HUDEP-2 (cell line): Measurements from ENCODE around the gene PDE3A.
"Not testable (repeated sequence)": the region's sequence is repeated elsewhere in the genome, so short reads cannot be mapped to it uniquely, and the experiment has no call there.

Experiments
- DNase-seq, 76 experiments: peaks; one replicate each; lab custom pipeline; 2025; ENCODE audit not compliant: unreplicated experiment in 76 of 76; lab: John Stamatoyannopoulos, UW

PDE3A gene

DNA sequence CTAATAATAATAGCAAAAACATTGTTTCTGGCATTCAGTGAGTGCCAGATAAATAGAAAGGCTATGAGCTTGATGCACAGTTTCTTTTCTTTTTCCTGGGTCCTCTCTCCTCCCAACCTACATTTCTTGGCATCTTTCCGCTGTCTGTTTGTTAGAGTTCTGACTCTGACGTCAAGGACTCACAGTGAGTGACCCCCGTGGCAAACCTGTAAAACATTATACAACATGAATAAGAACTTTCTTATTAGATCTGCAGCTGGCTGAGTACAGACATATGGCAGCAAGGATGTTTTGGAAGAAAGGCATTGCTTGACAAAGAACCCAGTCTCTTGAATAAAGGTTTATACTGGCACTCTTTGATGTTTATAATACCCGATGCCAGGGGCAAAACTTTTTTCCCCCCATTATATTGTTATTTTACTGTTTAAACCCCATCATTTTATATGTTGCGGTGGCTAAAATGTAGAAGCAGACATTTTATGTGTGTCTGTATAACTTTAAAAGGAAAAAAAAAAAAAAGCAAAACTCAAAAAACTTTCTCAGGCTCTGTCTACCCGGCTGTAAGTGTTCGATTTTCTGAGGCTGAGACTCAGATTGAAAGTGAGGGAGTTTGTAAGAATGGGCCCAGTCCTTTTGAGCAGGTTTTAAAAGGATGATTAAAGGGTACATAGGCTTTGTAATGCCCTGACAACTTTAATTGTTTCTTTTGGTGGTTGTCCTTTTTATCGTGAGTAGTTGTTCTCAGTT, 159.3 kb downstream of the PDE3A start:
- DNase-seq: no peak

DNA sequence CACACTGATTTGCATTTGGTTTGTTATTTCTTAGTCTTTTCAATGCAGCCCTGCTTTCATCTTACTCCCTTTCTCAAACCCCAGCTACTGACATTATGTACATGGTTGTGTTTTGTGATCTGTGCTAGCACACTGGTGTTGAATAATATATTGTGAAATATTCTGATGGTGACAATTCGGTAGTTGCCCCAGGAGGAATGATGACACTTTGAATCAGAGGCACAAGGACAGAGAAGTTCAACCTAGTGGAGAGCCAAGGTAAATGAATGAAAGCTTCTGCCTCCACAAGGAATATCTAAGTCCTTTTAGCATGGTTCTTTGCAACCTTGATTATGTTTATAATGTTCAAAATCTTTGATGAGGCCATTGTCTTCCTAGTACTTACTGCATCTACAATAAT, 159.9 kb downstream of the PDE3A start:
- no peak for DNase-seq

DNA sequence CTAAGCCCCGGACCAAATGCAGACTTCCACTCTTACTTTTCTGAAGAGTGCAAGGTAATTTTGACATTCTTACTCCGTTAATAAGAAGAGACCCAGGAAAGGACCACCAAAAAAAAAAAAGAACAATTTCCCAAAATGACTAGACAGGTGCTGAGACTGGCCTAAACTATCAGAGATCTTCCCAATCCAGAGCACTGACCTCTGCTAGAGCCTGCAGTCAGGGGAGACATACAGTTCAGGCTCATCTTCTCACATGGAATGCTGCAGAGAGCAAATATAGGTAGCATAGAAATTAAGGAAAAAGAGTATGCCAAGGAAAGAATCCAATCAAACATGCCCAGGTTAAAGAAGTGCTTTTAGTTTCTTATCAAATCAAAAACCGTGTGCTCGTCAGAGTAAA, 177.9 kb downstream of the PDE3A start:
- DNase-seq: no peak

DNA sequence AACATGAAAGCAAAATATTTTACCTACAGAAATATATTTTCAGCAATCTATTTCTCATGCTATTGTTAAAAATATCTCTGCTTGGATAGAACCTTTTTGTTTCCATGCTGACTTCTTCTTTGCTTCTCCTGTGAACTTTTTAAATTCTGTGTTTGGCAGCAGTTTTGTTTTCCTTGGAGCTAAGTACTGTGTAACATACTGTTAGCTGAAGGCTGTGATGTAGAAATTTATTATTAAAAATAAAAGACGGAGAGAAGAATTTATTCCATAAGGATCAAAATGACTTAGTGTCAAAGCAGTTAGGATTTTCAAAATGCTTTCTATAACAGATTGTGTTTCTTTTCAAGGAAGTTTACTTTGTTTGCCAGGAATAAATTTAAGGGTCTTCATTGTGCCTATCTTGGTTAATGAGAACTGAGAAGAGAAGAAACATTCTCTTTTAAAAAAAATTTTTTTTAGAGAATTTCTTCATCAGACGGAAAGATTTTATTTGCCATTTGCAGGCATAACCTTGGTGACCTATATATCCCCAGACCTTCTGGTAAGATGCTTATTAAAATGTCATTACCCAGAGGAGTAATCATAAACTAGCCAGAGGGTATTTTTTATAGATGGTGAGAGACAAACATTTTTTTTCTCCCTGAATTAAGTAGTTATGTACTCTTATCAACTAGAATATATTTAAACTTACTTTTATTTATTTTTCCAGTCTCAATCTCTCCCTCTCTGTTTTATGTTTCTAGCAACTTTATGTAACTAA, 179.7 kb downstream of the PDE3A start:
- DNase-seq: no peak

DNA sequence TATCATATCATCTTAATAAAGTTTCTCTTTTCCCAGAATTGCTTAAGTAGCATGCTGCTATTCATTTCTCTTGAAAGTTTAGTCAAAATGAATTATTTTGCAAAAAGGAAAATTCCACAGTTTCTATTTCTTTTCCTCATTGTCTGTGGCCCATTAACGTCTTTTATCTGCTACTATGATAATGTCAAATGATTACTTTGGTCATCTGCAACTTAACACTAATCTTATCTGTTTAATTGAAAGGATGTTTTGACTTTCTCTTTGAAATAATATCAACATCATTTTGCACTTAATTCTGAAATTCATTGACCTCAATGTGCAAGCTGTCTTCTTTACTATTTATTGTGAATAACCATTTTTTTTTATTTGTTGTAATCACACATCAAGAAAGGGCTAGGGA, 180.3 kb downstream of the PDE3A start:
- no peak for DNase-seq

DNA sequence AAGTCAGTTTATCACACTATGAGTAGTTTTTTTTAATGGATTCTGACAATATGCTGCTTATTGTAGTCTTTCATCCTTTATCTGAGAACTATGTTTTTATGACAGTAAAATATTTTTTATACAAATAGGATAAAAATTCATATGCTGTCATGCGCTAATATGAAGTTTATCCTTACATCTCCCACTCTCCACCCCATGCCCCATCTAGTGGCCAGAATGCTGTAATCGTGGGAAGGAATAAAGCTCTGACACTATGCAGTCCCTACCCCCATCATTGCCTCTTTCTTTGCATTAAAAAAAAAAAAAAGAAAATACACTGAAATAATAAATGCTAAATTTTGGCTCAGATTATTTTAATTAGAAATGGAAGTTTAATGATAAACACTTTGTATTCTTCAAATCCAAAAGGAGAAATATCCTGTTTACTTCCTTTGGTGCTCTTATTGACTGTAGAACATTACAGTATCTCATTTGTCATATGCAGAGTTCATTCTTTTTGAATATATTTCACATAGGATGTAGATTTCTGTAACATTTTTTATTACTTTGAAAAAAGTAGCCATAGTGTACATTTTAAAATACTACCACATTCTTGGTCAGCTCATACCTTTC, 180.9 kb downstream of the PDE3A start:
- DNase-seq: peak in 8 of 76 experiments; percentile 1 to 24 (median 8)

DNA sequence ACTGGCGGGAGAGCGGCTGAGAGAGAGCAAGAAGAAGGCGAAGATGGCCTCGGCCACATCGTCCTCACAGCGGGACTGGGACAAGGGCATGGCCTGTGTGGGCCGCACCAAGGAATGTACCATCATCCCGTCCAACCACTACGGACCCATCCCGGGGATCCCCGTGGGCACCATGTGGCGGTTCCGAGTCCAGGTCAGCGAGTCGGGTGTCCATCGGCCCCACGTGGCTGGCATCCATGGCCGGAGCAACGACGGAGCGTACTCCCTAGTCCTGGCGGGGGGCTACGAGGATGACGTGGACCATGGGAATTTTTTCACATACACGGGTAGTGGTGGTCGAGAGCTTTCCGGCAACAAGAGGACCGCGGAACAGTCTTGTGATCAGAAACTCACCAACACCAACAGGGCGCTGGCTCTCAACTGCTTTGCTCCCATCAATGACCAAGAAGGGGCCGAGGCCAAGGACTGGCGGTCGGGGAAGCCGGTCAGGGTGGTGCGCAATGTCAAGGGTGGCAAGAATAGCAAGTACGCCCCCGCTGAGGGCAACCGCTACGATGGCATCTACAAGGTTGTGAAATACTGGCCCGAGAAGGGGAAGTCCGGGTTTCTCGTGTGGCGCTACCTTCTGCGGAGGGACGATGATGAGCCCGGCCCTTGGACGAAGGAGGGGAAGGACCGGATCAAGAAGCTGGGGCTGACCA, 183.6 kb downstream of the PDE3A start:
- DNase-seq: not testable (repeated sequence)

DNA sequence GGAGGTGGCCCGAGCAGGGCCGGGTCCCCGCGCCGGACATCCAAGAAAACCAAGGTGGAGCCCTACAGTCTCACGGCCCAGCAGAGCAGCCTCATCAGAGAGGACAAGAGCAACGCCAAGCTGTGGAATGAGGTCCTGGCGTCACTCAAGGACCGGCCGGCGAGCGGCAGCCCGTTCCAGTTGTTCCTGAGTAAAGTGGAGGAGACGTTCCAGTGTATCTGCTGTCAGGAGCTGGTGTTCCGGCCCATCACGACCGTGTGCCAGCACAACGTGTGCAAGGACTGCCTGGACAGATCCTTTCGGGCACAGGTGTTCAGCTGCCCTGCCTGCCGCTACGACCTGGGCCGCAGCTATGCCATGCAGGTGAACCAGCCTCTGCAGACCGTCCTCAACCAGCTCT, 184.2 kb downstream of the PDE3A start:
- not testable (repeated sequence) for DNase-seq

DNA sequence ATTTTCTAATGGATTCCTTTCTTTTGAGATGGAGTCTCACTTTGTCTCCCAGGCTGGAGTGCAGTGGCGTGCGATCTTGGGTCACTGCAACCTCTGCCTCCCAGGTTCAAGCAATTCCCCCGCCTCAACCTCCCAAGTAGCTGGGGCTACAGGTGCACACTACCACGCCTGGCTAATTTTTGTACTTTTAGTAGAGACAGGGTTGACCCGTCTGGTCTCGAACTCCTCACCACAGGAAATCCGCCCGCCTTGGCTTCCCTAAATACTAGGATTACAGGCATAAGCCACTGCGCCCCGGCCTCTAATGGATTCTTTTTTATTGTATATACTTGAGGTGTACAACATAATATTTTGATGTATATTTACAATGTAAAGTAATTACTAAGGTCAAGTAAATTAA, 186.7 kb downstream of the PDE3A start:
- no peak for DNase-seq

DNA sequence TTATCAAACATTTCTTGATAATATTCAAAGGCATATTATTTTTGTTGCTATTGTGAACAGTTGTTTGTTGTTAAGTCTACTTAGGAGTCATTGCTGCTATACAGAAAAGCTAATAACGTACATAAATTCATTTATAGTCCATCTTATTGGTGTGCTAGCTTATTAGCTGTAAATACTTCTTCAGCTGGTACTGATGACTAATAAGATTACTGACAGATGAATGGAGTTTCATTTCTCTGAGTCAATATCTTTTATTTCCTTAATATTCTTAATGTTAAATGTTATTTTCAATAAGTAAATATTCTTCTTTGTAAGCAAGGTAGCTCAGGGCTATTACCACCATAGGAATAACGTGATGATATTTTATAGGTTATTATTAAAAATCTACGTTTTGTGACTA, 187.4 kb downstream of the PDE3A start:
- no peak for DNase-seq

DNA sequence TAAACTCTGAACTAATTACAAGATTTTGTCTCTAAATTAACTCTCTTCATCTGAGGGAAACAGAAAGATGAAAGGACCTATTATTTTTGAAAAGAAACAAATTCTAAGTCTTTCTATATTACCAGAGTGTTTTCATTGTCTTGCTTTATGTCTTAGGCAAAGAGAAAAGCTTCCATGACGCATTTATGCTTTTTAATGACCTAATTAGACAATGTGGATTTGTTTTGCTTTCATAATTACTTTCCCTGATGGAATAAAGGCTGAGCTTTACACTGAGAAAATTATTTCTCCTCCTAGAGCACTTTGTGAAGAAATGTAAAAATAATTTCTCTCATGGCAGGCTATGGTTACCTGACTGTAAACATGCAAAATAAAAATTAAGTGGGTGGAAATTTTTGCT, 188.8 kb downstream of the PDE3A start:
- DNase-seq: no peak

DNA sequence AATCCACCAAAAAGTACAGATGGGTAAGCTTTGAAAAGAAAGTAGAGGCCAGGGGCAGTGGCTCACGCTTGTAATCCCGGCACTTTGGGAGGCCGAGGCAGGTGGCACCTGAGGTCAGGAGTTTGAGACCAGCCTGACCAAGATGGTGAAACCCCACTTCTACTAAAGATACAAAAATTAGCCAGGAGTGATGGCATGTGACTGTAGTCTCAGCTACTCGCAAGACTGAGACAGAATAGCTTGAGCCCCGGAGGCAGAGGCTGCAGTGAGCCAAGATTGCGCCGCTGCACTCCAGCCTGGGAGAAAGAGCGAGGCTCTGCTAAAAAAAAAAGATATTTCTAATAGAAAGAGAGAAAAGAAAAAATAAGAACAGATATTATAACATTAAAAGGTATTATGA, 192.6 kb downstream of the PDE3A start:
- no peak for DNase-seq

DNA sequence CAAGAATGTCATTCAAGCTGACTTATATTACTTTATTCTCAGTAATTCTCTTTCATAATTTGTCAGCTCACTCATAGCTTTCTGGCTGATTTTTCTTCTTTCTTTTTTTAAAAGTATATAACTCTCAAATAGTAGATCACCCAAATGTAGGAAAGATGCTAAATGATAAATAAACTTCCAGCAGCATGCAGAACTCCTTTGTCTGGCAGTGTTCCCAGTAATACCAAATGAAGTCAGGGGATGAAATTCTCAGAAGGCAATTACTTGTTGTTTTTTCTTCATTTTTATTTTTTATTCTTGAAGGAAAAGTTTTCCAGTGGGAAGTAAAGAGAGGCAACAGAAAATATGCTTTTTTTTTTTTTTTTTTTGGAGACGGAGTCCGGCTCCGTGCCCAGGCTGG, 193.5 kb downstream of the PDE3A start:
- DNase-seq: no peak

DNA sequence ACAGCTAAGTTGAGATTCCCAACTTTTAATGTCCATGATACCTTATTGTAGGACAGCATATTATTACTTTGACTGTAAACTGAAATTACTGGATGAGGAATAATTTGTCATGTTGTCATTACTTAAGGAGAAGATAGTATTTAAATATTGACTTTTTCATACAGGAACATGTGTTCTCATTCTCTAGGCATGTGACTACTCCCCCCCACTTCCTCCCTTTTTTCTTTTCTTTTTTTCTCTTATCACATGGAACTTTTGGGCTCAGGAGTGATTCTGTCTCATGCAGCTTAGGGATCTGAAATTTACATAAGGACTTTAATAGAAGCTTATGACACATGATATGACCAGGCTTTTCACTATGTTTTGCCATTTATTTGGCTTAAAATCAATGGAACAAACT, 199.1 kb downstream of the PDE3A start:
- no peak for DNase-seq

DNA sequence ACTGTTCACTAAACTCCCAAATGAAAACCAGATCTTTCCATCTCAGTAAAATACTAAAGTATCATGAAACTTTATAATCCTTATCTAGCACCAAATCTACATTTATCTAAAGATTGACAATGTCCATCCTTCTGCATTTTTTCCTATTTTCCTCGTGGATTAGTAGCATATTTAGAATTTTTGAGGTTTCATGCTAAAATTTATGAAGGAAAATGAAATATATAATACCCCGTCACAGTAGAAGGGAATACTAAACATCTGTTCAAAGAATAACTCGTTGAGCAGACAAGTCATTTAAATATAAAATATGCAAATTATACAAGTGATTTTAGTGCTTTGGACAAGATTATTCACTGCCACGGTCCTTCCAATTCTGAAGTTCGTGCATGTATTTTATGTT, 204.1 kb downstream of the PDE3A start:
- no peak for DNase-seq

DNA sequence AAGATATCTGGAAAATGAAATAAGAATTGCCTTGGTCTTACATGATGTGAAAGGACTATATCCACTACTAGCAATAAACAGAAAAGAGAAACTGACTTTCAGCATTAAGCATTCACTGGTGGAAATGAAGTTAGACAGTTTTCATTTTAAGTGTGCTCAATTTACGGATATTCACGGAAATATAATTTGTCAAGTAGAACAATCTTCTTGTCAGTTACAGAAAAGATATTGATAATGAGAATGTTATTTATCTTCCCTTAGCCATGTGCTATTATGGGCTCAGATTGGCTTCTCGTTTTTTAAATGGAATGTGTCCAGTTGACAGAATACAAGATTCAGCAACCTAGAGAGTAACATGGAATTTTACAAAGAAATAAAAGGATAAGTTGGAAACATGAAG, 208.2 kb downstream of the PDE3A start:
- no peak for DNase-seq

DNA sequence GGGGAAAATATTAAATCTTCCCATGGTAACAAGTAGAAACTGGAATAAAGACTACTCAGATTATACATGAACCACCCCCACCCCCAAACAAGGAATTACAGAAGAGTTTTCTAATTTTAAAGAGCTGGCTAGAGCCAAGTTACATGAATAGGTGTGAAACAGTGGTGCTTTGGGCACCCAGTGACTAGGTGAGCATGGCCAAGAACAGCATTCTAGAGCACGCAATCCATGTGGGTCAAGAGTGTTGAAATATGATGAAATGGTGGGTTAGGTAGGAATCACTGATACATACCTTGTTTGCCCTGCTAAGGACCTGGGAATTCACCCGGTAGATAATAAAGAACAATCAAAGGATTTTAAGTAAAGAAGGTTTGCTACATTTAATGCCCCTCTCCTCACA, 208.7 kb downstream of the PDE3A start:
- DNase-seq: no peak

DNA sequence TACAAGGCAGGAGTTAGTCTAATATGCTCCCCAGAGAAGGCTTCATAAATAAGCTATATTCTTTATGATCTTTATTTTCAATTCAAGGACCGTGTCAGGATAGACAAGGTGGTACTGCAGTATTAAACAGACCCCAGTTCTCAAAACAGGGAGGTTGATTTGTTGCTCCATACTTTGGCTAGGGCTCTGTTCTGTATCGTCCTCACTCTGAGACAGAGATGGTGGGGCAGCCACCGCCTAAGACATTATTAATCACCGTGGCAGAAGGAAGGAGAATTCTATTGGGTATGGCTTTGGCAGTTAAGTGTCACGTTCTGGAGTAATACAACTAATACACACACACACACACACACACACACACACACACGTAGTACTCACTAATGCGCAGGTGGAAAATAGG, 209.8 kb downstream of the PDE3A start:
- no peak for DNase-seq

DNA sequence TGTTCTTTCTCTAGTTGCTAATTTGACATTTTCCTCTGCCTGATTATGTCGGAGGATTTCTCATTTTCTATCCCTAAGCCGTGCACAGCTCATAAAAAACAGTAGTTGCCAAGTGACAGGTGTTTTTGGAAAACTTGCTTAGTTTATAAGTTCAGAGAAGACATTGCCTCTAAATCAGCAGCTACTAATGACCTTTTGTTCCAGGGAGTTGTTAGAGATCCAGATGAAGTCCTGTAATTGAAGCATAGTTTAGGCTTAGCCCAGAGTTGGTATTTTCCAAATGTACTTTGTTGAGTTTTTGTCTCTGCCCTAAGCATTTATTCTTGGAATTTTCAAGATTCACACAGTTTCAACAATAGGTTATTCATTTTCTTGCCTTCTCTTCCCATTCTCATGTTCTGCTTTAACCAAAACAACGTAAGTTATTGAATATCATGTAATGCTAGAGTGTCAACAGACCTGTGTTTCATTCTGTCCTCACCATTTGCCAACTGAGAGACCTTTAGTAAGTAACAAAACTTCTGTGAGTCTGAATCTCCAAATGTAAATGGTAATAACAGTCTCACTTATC, 216.8 kb downstream of the PDE3A start:
- no peak for DNase-seq

DNA sequence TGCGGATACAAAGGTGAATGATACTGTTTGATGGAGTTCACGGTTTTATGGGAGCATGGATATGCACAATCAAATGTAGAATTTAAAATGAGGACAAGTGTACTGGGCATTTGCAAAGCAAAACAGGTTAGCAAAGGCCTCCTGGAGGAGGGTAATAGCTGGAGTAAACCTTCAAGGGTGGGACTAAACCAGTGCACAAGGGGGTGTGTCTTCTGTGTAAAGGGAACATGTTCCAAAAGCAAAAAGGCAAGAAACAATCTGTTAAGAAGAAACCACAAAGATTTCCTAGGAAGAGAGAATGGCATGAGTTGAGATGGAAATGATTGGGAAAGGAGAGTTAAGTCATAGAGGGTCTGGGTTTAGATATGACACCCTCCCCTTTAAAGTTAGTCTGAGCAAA, 217.6 kb downstream of the PDE3A start:
- no peak for DNase-seq

DNA sequence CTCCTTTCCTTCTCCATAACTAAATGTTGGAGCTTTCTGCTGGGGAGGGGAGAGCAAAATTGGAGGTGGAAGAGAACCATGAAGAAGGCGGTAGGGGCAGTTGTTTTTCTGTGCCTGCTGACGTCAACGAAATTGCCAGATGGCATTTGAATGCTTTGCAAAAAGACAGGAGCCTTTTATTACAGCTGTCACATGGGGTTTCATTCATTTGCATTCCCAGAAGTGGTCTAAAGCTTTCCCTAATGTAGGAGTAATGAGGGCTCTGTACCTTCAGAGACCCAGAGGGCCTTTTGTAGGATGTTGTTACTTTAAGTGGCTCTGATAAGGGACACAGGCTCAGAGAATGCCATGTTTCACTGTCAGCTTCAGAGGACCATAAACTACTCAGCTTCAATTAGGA, 219.7 kb downstream of the PDE3A start:
- DNase-seq: no peak
